Subcutaneous abdominal adipose tissue (tissue), 5 donors: ENCODE results near the gene RNF20.

Source experiments
- H3K27ac ChIP-seq: one replicate; pipeline ENCODE4 v1.7.0; 2013; ENCODE audit warnings: low read depth, mild to moderate bottlenecking, inconsistent platforms, low read length, moderate library complexity
- H3K27me3 ChIP-seq, 5 donors: one replicate each; pipeline ENCODE4 v1.7.0; 2013; ENCODE audit warnings: low read length in 5 of 5, inconsistent platforms in 1 of 5; ENCODE audit not compliant: control insufficient read depth in 5 of 5, insufficient read depth in 4 of 5
- H3K36me3 ChIP-seq, 5 donors: one replicate each; pipeline ENCODE4 v1.7.0; 2013; ENCODE audit warnings: low read length in 5 of 5; ENCODE audit not compliant: control insufficient read depth in 5 of 5, insufficient read depth in 5 of 5
- H3K4me1 ChIP-seq, 5 donors: one replicate each; pipeline ENCODE4 v1.7.0; 2013; ENCODE audit warnings: low read length in 5 of 5, mild to moderate bottlenecking in 3 of 5, moderate library complexity in 1 of 5; ENCODE audit not compliant: control insufficient read depth in 5 of 5, insufficient read depth in 5 of 5
- H3K4me3 ChIP-seq, 5 donors: one replicate each; pipeline ENCODE4 v1.7.0; 2013; ENCODE audit warnings: low read length in 5 of 5, low read depth in 1 of 5
- H3K9ac ChIP-seq, 5 donors: one replicate each; pipeline ENCODE4 v1.7.0; 2013; ENCODE audit warnings: low read length in 5 of 5, mild to moderate bottlenecking in 4 of 5, moderate library complexity in 3 of 5
- H3K9me3 ChIP-seq, 5 donors: one replicate each; pipeline ENCODE4 v1.7.0; 2013; ENCODE audit warnings: low read length in 5 of 5; ENCODE audit not compliant: control insufficient read depth in 5 of 5
- donor health status: healthy.
- donor health status: healthy.
- donor health status: healthy.
- donor health status: healthy.
- donor health status: healthy.

Gene RNF20

GRCh38 chr9:101533334-101534204, at the start of gene RNF20:
Gene RNF20, plus strand, starts transcription at chr9:101533853. Its CDS starts 1,571 bp downstream, at chr9:101535424.
- H3K4me3 ChIP-seq = peak within 1 kb of the TSS; percentile 96 to 99 (median 98)
- peaks cover 20 to 28% (median 26%) of the 10 kb centered on the region in 5 donors for H3K36me3 ChIP-seq
- no peaks in the 10 kb centered on the region for H3K9me3 ChIP-seq
- peaks cover 1 to 30% (median 19%) of the 10 kb centered on the region in 5 donors for H3K4me1 ChIP-seq
- peak within 1 kb of the TSS; percentile 73 to 96 (median 86) for H3K9ac ChIP-seq
- no peaks in the 10 kb centered on the region for H3K27me3 ChIP-seq
- H3K27ac ChIP-seq = peak within 1 kb of the TSS; percentile 93

- no peaks in the 10 kb centered on the region for H3K9me3 ChIP-seq
- H3K4me1 ChIP-seq = peaks cover 0 to 30% (median 21%) of the 10 kb centered on the region in 5 donors
- no peak overlapping the region for H3K4me3 ChIP-seq
- no peaks in the 10 kb centered on the region for H3K36me3 ChIP-seq
- no peak overlapping the region for H3K9ac ChIP-seq
- H3K27ac ChIP-seq = no peak overlapping the region
- H3K27me3 ChIP-seq = peaks cover 0 to 5% (median 0%) of the 10 kb centered on the region in 5 donors
Measured at GRCh38 chr9:101484046-101484445, 49.6 kb upstream of the RNF20 start.

- no peaks in the 10 kb centered on the region for H3K36me3 ChIP-seq
- H3K27ac ChIP-seq = peak overlapping the region; percentile 30
- peak overlapping the region; percentile 83 to 94 (median 88) for H3K4me3 ChIP-seq
- no peaks in the 10 kb centered on the region for H3K9me3 ChIP-seq
- H3K9ac ChIP-seq = peak overlapping the region in 3 of 5 donors; percentile 41 to 71 (median 66)
- H3K27me3 ChIP-seq = peaks cover 0 to 5% (median 0%) of the 10 kb centered on the region in 5 donors
- peaks cover 0 to 25% (median 16%) of the 10 kb centered on the region in 5 donors for H3K4me1 ChIP-seq
Measured at GRCh38 chr9:101485924-101486692, 47.5 kb upstream of the RNF20 start.

GRCh38 chr9:101486693-101487442, 46.8 kb upstream of the RNF20 start:
- peak overlapping the region in 3 of 5 donors; percentile 41 to 71 (median 66) for H3K9ac ChIP-seq
- no peaks in the 10 kb centered on the region for H3K36me3 ChIP-seq
- no peaks in the 10 kb centered on the region for H3K9me3 ChIP-seq
- H3K27me3 ChIP-seq = peaks cover 0 to 5% (median 0%) of the 10 kb centered on the region in 5 donors
- peaks cover 0 to 25% (median 16%) of the 10 kb centered on the region in 5 donors for H3K4me1 ChIP-seq
- peak overlapping the region; percentile 46 to 93 (median 87) for H3K4me3 ChIP-seq
- H3K27ac ChIP-seq = peak overlapping the region; percentile 30

- Histone ChIP-seq H3K9ac (peak overlapping the region in 2 of 5 donors; percentile 19 to 66), H3K36me3 (no peaks in the 10 kb centered on the region), H3K4me1 (peaks cover 0 to 25% (median 16%) of the 10 kb centered on the region in 5 donors), H3K27ac (peak overlapping the region; percentile 30), H3K9me3 (peaks cover 0 to 4% (median under 1%) of the 10 kb centered on the region in 5 donors), H3K27me3 (peaks cover 0 to 5% (median 0%) of the 10 kb centered on the region in 5 donors), H3K4me3 (peak overlapping the region; percentile 46 to 93 (median 87))
Measured at GRCh38 chr9:101487443-101487840, 46.2 kb upstream of the RNF20 start.

GRCh38 chr9:101495810-101496209, 37.8 kb upstream of the RNF20 start:
- Histone ChIP-seq H3K4me1 (peaks cover 0 to 3% (median 2%) of the 10 kb centered on the region in 5 donors), H3K27ac (no peak overlapping the region)

GRCh38 chr9:101498323-101498722, 35.3 kb upstream of the RNF20 start:
- no peaks in the 10 kb centered on the region for H3K9me3 ChIP-seq
- H3K4me3 ChIP-seq = no peak overlapping the region
- H3K9ac ChIP-seq = no peak overlapping the region
- peaks cover 0 to 3% (median 2%) of the 10 kb centered on the region in 5 donors for H3K4me1 ChIP-seq
- H3K27ac ChIP-seq = no peak overlapping the region
- no peaks in the 10 kb centered on the region for H3K27me3 ChIP-seq
- H3K36me3 ChIP-seq = no peaks in the 10 kb centered on the region

More at GRCh38 chr9:101495810-101496209, 37.8 kb upstream of the RNF20 start:
- Histone ChIP-seq H3K4me3 (no peak overlapping the region), H3K36me3 (no peaks in the 10 kb centered on the region), H3K9me3 (peaks cover 2 to 6% (median 3%) of the 10 kb centered on the region in 5 donors), H3K27me3 (no peaks in the 10 kb centered on the region), H3K9ac (no peak overlapping the region)

- no peaks in the 10 kb centered on the region for H3K27me3 ChIP-seq
- no peaks in the 10 kb centered on the region for H3K36me3 ChIP-seq
- H3K4me3 ChIP-seq = no peak overlapping the region
- H3K9me3 ChIP-seq = no peaks in the 10 kb centered on the region
- H3K9ac ChIP-seq = no peak overlapping the region
- H3K4me1 ChIP-seq = peaks cover 0 to 20% (median 0%) of the 10 kb centered on the region in 5 donors
- no peak overlapping the region for H3K27ac ChIP-seq
Measured at GRCh38 chr9:101504188-101504587, 29.5 kb upstream of the RNF20 start.

- H3K9me3 ChIP-seq = no peaks in the 10 kb centered on the region
- H3K27me3 ChIP-seq = no peaks in the 10 kb centered on the region
- H3K4me3 ChIP-seq = no peak overlapping the region
- no peak overlapping the region for H3K27ac ChIP-seq
- H3K9ac ChIP-seq = no peak overlapping the region
- no peaks in the 10 kb centered on the region for H3K36me3 ChIP-seq
- H3K4me1 ChIP-seq = peaks cover 0 to 33% (median 2%) of the 10 kb centered on the region in 5 donors
Measured at GRCh38 chr9:101508211-101508610, 25.4 kb upstream of the RNF20 start.
